NT2/D1 (cell line): ENCODE data around the gene CADM4.

Source experiments
- SUZ12 ChIP-seq: IDR thresholded peaks from 2 replicates; pipeline ENCODE4 v1.6.1; 2011; ENCODE audit not compliant: insufficient read length, insufficient read depth; ENCODE audit errors: extremely low read depth
- YY1 ChIP-seq: IDR thresholded peaks from 2 replicates; pipeline ENCODE4 v1.6.1; 2011; ENCODE audit not compliant: insufficient read length, insufficient read depth
- ZNF274 ChIP-seq: IDR thresholded peaks from 2 replicates; pipeline ENCODE4 v1.6.1; 2011; ENCODE audit warnings: mild to moderate bottlenecking, low read depth, low read length

DNA sequence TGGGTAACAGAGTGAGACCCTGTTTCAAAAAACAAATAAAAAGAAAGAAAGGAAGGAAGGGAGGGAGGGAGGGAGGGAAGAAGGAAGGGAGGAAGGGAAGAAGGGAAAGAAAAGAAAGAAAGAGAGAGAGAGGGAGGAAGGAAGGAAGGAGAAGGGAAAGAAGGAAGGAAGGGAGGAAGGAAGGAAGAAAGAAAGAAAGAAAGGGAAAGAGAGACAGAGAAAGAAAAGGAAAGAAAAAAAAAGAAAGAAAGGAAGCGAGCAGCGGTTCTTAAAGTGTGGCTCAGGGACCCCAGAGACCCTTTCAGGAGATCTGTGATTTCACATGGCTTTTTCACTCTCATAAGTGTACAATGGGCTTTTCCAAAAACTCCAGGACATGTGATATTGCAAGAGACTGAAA lies 9.9 kb upstream of the CADM4 start:
- no peak for TF ChIP-seq SUZ12
- no peak for TF ChIP-seq YY1
- no peak for TF ChIP-seq ZNF274
